ENCODE results near the gene SLC5A5. TPM values are rescaled to one million over a fixed set of nuclear protein-coding genes. Genes with fewer than 3 reads are reported as not detected.

The SLC5A5 gene
- total RNA-seq, 1 experiment from 2014 or later = 1.8 TPM

GRCh38 chr19:17879466-17879865 is 7.7 kb downstream of the SLC5A5 start:
- H2BK20ac ChIP-seq (ENCODE audit: low read depth, low read length, poor library complexity, severe bottlenecking) = no peak overlapping the region
- H3K4me2 ChIP-seq (ENCODE audit: insufficient read depth, insufficient read length, low read length) = no peak overlapping the region
- H3K14ac ChIP-seq (ENCODE audit: insufficient read depth, low read length) = no peak overlapping the region
- H4K8ac ChIP-seq (replicated peaks; ENCODE audit: insufficient read length, low read depth, low read length) = no peak overlapping the region
- H3K27me3 Mint-ChIP-seq (ENCODE audit: low read depth) = peaks cover 2% of the 10 kb centered on the region; the same call in 1 of the 2 replicates
- no peaks in the 10 kb centered on the region for H3K9me3 ChIP-seq (ENCODE audit: control insufficient read depth, low read depth, low read length)
- H2AFZ ChIP-seq (ENCODE audit: low read length) = no peak overlapping the region
- H2BK15ac ChIP-seq (ENCODE audit: low read depth, low read length) = no peak overlapping the region
- no peak overlapping the region for H3K23ac ChIP-seq (ENCODE audit: insufficient read length, low read depth, low read length)
- no CpG with 5 or more reads among the region's 7 CpGs for WGBS (ENCODE audit: extremely low coverage, insufficient read length, low lambda C conversion rate)
- H3K56ac ChIP-seq (ENCODE audit: insufficient read length, low read depth, low read length) = no peak overlapping the region
- H2BK5ac ChIP-seq (ENCODE audit: insufficient read length, low read length) = no peak overlapping the region
- no peaks in the 10 kb centered on the region for H3K36me3 Mint-ChIP-seq (ENCODE audit: insufficient read depth in 1 of 3, low read depth in 3 of 3)
- no peak for DNase-seq
- H3K4ac ChIP-seq (ENCODE audit: low read depth, low read length) = no peak overlapping the region
- H3K9ac ChIP-seq (ENCODE audit: extremely low read depth, insufficient read length, low read length) = no peak overlapping the region
- H4K5ac ChIP-seq (ENCODE audit: insufficient read length, low read depth, low read length) = no peak overlapping the region
- H3K79me1 ChIP-seq (ENCODE audit: insufficient read depth, low read depth, low read length, poor library complexity, severe bottlenecking) = no peaks in the 10 kb centered on the region
- H3K4me1 ChIP-seq (ENCODE audit: insufficient read depth, low read length) = no peaks in the 10 kb centered on the region
- no peak overlapping the region for H2BK12ac ChIP-seq (ENCODE audit: insufficient read length, low read depth, low read length)
- H3K27ac Mint-ChIP-seq = no peak overlapping the region; a peak in 1 of 7 replicates
- H3K4me1 Mint-ChIP-seq = peaks cover 0 to 2% of the 10 kb centered on the region in 2 experiments; a peak in 1 of 4 replicates
- H2BK120ac ChIP-seq (ENCODE audit: low read depth, low read length, poor library complexity, severe bottlenecking) = no peak overlapping the region
- no peak overlapping the region for H3K27ac ChIP-seq (ENCODE audit: insufficient read length, low read depth, low read length)
- no peaks in the 10 kb centered on the region for H3K27me3 ChIP-seq (ENCODE audit: insufficient read depth, low read length)
- TF ChIP-seq CTCF (conservative IDR thresholded peaks at IDR 0.05) = no peak
- H4K91ac ChIP-seq (ENCODE audit: insufficient read length, low read depth, low read length) = no peak overlapping the region
- no peak overlapping the region for H3K4me3 Mint-ChIP-seq
- H3K79me2 ChIP-seq (ENCODE audit: insufficient read depth, low read length) = no peaks in the 10 kb centered on the region
- no peaks in the 10 kb centered on the region for H4K20me1 ChIP-seq (ENCODE audit: control insufficient read depth, insufficient read depth, insufficient read length)
- no peaks in the 10 kb centered on the region for H3K9me3 Mint-ChIP-seq
- no peak overlapping the region for H2AK5ac ChIP-seq (ENCODE audit: insufficient read length, low read length)
- no peak overlapping the region for H3T11ph ChIP-seq (ENCODE audit: low read length)
- no peak overlapping the region for H3K18ac ChIP-seq (ENCODE audit: insufficient read length, low read depth, low read length)
- peaks cover under 1% of the 10 kb centered on the region for H3K23me2 ChIP-seq (ENCODE audit: insufficient read length, low read depth, low read length, poor library complexity, severe bottlenecking)

All from H9 (cell line).